GM20431 (cell line): ENCODE results near the gene CEP350.
"Not testable (repeated sequence)": the region's sequence is repeated elsewhere in the genome, so short reads cannot be mapped to it uniquely, and the experiment has no call there.

Experiments
- in situ Hi-C: fragments of 300-500 bp; cut with MseI, MboI; formaldehyde crosslinking; loops from one replicate; pipeline ENCODE4 v1.15.0; 2020; ENCODE audit warnings: low sequenced_read_pairs; ENCODE audit not compliant: unreplicated experiment

The CEP350 gene

GRCh38 chr1:180101411-180101810, 146.8 kb downstream of the CEP350 start:
- in situ Hi-C loops = no loop called here

DNA sequence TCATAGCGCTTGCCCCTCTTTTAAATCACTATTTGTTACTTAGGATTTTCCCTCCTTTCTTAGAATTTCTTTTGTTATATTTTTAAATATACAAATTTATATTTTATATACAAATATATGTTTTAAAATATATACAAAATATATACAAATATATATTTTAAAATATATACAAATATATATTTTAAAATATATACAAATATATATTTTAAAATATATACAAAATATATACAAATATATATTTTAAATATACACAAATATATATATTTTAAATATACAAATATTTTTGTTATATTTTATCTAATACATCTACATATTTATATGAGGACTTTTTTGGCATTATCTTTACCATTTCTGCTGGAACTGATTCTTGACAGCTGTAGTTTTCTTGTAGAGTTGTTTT, 149.2 kb downstream of the CEP350 start:
- in situ Hi-C loops = no loop called here

GRCh38 chr1:180112091-180112490, 157.5 kb downstream of the CEP350 start:
- in situ Hi-C loops = no loop called here

DNA sequence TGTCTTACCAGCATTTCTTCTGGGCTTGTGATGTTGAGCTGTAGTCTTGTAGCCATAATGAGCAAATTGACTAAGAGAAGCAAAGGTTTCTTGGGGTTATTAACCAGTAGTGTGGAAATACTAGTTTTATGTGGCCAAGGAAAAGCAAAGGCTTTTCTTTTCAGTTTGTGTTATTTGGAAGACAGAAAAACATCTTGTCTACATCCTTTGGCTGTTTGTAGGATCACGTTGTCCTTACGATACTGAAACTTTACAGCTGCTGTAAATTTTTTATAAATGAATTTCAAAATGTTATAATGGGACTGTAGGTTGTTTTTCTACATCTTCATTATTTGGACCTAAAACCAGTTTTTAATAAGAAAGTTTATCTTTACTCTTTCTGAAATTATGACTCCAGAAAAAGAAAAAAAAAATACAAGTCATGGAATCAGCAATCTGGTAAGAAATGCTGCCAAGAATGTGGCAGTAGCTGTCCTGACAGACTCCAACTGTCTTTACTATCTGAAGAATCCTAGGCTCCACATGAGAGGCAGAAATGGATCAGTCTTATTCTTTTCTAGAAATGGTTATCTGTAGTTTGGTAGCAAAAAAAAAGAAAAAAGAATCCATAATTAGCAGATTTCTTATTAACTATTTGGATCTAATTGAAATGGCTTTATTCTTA, 158.5 kb downstream of the CEP350 start:
- in situ Hi-C loops = no loop called here

GRCh38 chr1:180114396-180114945, 159.9 kb downstream of the CEP350 start:
- in situ Hi-C loops = no loop called here

DNA sequence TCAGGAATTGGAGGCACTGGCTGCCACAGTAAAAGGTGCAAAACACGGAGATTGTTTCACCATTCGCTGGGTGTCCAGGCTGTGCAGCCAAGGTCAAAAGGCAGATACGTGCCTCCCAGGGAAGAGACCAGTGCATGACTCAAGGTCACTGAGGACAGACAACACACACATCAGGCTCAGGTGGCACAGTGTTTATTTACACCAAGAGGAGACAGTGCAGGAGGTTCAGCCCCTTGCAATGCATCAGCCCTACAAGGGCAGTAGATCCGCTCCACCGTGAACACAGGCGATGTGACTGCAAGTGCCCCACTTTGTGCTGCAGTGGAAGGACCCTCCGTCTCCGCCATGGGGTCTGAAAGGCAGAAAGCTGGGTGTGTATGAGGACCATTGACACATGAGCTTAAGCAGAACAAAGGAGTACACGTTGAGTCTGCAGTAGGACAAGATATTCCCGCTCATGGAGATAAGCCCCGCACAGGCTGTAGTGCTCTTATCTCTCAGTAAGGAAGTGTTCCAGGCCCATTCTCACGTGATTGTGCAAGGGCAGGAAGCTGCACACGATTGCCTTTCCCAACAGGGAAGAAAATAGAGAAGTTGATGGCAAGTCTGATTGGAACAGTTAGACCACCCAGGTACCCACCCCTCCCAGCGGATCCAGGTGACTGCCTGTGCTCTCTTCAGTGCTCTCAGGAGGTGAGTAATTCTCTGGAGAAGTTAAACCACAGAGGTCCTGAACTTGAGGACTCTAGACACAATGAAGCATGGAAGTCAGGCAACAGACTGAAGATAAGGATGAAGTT, 162.6 kb downstream of the CEP350 start:
- in situ Hi-C loops = no loop called here

DNA sequence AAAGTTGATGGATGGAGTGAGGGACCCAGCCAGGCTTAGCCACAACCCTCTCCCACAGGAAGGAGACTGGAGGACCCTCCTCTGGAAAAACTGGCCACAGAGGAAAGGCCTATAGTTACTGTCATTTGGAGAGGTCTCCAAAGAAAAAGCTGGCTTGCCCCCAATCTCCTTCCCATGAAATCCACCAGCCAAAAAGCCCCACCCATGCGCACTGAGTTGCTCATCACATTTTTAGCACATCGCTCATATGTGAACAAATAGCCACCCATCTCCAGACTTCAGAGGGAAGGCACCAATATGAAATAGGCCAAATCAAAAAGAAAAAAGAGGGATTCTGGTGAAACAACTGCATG, 163.1 kb downstream of the CEP350 start:
- in situ Hi-C loops = no loop called here

DNA sequence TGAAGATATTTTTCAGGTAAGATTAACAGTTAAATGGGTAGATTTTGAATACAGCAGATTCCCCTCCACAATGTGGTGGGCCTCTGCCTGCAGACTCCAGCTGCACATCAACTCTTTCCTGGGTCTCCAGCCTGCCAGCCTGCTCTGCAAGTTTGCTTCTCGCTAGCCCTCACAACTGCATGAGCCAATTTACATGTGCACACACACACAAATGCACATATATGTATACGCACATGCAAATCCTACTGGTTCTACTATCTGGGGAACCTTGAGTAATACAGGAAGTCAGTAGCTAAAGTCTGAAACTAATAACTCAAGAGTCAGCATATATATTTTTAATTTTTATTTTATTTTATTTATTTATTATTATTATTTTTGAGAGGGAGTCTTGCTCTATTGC, 165.2 kb downstream of the CEP350 start:
- in situ Hi-C loops = no loop called here

GRCh38 chr1:180123463-180123936, 168.9 kb downstream of the CEP350 start:
- in situ Hi-C loops = no loop called here

DNA sequence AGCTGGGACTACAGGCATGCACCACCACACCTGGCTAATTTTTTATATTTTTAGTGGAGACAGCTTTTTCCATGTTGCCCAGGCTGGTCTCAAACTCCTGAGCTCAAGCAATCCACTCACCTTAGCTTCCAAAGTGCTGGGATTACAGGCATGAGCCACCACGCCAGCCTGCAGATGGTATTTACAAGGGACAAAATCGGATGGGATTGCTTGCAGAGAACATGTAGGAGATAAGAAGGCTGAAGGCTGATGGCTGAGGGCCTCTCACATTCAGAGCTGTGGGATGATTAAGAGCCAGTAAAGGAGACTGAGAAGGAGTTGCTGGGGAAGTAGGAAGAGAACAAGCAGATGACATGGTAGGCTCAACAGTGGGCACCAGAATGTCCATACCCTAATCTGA, 176.0 kb downstream of the CEP350 start:
- in situ Hi-C loops = no loop called here

GRCh38 chr1:180131510-180131909, 176.9 kb downstream of the CEP350 start:
- in situ Hi-C loops = no loop called here

GRCh38 chr1:180133193-180133592, 178.6 kb downstream of the CEP350 start:
- in situ Hi-C loops = no loop called here

GRCh38 chr1:180133688-180134087, 179.1 kb downstream of the CEP350 start:
- in situ Hi-C loops = not testable (repeated sequence)

- in situ Hi-C loops = no loop called here
Observed at GRCh38 chr1:180135535-180135934, 180.9 kb downstream of the CEP350 start.

- in situ Hi-C loops = no loop called here
Observed at GRCh38 chr1:180136331-180136967, 181.8 kb downstream of the CEP350 start.

- in situ Hi-C loops = no loop called here
Observed at GRCh38 chr1:180136968-180137356, 182.4 kb downstream of the CEP350 start.

GRCh38 chr1:180137776-180138175, 183.2 kb downstream of the CEP350 start:
- in situ Hi-C loops = no loop called here

DNA sequence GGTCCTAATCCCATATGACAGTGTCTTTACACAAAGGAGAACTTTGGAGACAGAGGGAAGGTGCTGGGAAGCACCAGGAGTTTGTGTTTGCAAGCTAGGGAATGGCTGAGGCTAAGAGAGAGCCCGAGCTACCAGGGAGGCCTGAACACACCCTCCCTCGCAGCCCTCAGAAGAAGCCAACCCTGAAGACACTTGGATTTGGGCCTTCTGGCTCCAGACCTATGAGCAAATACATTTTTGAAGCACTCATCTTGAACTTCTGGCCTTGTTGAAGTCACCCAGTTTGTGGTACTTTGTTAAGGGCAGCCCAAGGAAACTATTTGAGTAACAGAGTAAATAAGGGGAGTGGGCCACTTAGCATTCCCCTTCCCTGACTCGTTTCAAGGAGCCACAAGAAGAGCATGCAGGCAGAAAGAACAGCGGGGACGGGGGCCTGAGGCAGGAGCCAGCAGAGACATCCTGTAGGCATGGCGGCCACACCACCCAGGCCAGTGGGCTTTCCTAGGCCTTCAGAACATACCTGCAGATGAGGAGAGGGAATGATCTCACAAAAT, 186.8 kb downstream of the CEP350 start:
- in situ Hi-C loops = no loop called here

GRCh38 chr1:180143359-180143758, 188.7 kb downstream of the CEP350 start:
- in situ Hi-C loops = no loop called here

DNA sequence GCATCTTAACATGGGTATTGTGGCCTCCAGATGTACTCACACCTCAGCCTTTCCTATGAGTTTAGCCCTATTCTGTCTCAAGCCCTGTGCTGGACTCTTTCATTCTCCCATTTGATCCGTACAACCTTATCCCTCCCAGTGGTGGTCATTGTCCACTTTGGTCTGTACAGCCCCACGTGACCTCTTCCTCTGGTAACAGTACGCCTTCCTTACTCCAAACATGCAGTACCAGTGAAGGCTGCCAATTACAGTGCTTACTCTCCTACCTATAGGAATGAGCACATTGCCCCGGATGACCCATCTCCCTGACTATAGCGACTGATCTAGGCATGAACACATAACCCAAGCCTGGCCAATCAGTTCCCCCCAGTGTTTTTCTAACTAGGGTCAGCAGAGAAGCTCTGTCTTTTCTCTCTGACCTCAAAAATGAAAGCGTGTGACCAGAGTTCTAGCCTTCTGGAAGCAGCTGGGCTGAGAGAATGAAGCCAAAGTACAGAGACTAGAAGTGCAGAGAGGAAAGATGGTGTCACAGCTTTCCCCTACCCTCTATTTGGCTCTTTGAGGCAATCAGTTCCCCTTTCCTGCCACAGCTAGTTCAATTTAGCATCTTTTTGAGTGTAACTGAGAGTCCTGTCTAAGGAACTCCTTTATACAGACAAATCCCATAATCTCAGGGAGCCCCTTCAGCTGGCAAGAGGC, 190.2 kb downstream of the CEP350 start:
- in situ Hi-C loops = no loop called here
